H1 (cell line): ENCODE measurements around the gene HNF1B. TPM values are rescaled to one million over a fixed set of nuclear protein-coding genes. Genes with fewer than 3 reads are reported as not detected.

Experiments
- ASH2L ChIP-seq: fragments of 200-600, 300-600 bp; sonication (generic); IDR thresholded peaks from one replicate; pipeline ENCODE4 v1.7.1; 2017; ENCODE audit warnings: low read length
- RFX5 ChIP-seq: IDR thresholded peaks from 2 replicates; pipeline ENCODE4 v1.6.1; 2011; ENCODE audit warnings: low read depth, low read length, improper control_type of control experiment, borderline replicate concordance
- SAP30 ChIP-seq: fragments of 300-600 bp; sonication (generic); IDR thresholded peaks from 2 replicates; pipeline ENCODE4 v1.7.1; 2012; ENCODE audit warnings: low read length, moderate library complexity, mild to moderate bottlenecking, inconsistent platforms; ENCODE audit not compliant: insufficient read depth, insufficient replicate concordance
- TBP ChIP-seq: IDR thresholded peaks from 2 replicates; pipeline ENCODE4 v1.6.1; 2011; ENCODE audit warnings: low read depth, low read length, improper control_type of control experiment
- YY1 ChIP-seq: IDR thresholded peaks from 2 replicates; pipeline ENCODE4 v1.6.1; 2011; ENCODE audit warnings: low read depth, mild to moderate bottlenecking, low read length
- polyA plus RNA-seq, 7 experiments: library from polyadenylated mRNA; depleted of rRNA in 3 of 7; stranded (reverse) in 5 of 7; unstranded in 2 of 7; fragments of >200 nt in 5 of 7; fragments of 200-250 nt in 2 of 7; gene quantifications; 1 replicate in 5 of 7; 2 replicates in 1 of 7; 4 replicates in 1 of 7; pipeline versions ENCODE4 v1.2.1 to v1.2.3, GENCODE V29; 2011 to 2013; ENCODE audit warnings: missing spikeins in 2 of 7, mixed read lengths in 2 of 7
- total RNA-seq: library from RNA; stranded (reverse); fragmentation: NEBNext Ultra II Directional; extraction: Animal tissue kit (Norgen Biotek cat#: 25700); gene quantifications from 2 replicates; pipeline ENCODE4 v1.2.1, GENCODE V29; 2021

Gene HNF1B
- total and polyA plus RNA-seq, 2 of the 8 experiments (the other 6 are each of a cell fraction or from before 2014, with no cell fraction given): 0.13 to 0.30 TPM

DNA sequence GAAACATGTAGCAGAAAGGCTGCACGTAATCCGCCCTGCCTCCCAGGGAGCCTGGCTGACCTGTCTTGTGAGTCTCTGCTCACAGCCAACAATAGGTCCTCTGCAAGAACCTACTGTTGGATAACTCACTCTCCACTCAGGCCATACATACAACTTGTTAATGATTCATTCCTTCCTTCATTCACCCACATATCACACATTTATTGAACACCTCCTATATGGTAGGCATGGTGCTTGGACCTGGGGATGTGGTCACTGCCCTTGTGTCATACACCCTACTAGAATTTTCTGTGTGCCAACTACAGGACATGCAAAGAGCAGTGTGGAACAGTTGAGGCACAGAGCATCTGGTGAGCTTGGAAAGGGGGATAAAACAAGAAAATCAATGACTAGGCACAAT is 28.1 kb upstream of the HNF1B start (continued):
- TF ChIP-seq RFX5: no peak
- TF ChIP-seq SAP30: no peak
- no peak for TF ChIP-seq ASH2L
- TF ChIP-seq TBP: no peak
- TF ChIP-seq YY1: no peak
- TF ChIP-seq, all 59 proteins: peak for 0
